Muscle of back (tissue), 11 donors: ENCODE results near the gene SNX13. TPM values are rescaled to one million over a fixed set of nuclear protein-coding genes. Genes with fewer than 3 reads are reported as not detected.
"Not testable (repeated sequence)": the region's sequence is repeated elsewhere in the genome, so short reads cannot be mapped to it uniquely, and the experiment has no call there.

ENCODE experiments used
- DNase-seq, 3 donors: peaks; one replicate each; pipeline versions ENCODE4 v3.0.0 to v3.0.0-alpha.2; 2013
- polyA plus RNA-seq, 10 donors: library from polyadenylated mRNA; unstranded; fragments of 120-200 nt; gene quantifications; one replicate each; pipeline ENCODE4 v1.2.1, GENCODE V29; 2013; ENCODE audit not compliant: insufficient read length in 10 of 10

Gene SNX13
- polyA plus RNA-seq, 10 donors, result 18.5 to 28.7 (median 23.2) TPM

DNA sequence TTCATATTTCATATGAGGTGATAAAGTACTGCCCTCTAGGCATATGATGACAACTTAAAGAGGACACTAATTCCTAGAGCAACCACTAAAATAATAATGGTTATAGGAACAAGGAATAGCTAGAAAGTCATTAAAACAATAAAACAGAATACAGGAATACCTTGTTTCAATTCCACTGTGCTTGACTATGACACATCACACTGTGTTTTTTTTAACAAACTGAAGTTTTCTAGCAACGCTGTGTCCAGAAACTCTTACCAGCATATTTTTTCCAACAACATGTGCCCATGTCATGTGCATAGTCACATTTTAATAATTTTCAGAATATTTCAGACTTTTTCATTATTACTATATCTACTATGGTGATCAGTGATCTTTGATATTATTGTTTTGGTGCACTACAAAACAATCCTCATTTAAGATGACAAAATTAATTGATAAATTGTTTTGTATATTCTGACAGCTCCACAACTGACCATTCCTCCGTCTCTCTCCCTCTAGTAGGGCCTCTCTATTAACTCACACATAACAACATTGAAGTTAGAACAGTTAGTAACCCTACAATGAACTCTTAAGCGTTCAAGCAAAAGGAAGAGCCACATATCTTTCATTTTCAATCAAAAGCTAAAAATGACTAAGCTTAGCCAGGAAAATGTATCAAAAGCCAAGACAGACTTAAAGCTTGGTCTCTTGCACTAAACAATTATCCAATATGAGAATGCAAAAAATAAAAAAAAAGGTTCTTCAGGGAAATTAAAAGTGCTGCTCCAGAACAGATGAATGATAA lies 85.8 kb downstream of the SNX13 start:
- DNase-seq, result no peak

DNA sequence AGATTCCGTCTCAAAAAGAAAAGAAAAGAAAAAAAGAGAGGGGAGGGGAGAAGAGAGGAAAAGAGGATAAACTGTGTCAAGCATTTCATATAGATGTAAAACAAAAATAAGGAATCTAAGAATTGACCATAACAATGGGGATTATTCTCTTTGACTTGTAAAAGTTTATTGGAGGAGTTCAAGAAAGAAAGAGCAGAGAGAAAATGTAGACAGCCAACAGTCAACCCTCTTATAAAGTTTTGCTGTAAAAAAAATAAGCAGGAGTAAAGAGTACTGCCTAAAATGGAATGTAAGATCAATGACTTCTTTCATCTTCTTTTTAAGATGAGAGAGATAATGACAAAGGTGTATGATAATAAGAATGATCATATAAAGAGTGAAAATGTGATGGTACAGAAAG lies 87.9 kb downstream of the SNX13 start:
- no peak for DNase-seq

DNA sequence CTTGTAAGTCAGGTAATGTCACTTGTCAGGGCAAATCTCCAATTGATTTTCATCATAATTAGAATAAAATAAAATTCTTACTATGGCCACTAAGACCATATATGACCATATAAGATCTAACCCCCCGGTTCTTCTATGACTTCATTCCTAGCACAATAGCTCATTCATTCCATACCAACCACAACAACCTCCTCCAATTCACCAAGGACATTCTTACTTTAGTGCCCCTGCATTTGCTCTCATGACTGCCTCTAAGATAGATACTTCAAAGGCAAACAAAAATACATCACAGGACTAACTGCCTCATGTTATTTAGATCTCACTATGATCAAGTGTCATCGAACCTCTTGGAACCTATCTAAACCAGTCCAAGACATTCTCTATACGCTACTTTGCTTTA lies 90.8 kb downstream of the SNX13 start:
- peak in 1 of 3 donors; percentile 58 for DNase-seq

DNA sequence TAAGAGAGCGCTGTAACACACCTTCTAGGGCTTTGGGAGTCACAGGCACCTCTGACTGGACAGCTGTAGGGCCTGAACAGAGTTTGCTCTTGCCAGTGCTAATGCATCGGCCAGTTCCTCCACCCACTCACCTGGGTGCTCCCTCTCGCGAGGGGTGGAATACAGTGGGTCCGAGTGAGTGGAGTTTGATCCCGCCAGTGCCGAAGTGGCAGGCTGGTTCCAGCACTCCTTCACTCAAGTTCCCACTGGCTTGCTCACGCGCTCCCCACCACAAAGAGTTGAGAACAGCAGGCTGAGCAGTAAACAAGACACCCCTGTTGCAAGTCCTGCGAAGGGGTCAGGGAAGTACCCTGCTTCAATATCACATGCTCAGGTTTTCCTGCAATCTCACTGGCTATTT lies 91.8 kb downstream of the SNX13 start:
- DNase-seq, result no peak

DNA sequence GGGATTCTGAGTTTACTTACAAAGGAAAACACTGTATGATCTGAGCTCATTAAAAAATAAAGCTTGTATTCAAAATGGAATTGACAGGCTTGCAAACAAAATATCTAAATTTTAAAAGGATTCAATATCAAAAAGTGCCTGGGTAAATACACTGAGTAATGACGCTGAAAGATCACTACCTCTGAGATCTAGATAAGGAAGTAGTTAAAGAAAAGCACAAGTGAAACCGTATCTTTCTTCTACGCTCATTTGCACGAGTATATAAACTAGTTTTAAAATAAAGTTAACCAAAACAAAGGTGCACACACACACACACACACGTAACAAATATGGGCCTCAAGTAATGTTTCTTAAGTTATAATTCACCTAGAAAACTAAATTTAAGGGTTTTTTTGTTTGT lies 93.4 kb downstream of the SNX13 start:
- DNase-seq, result no peak

DNA sequence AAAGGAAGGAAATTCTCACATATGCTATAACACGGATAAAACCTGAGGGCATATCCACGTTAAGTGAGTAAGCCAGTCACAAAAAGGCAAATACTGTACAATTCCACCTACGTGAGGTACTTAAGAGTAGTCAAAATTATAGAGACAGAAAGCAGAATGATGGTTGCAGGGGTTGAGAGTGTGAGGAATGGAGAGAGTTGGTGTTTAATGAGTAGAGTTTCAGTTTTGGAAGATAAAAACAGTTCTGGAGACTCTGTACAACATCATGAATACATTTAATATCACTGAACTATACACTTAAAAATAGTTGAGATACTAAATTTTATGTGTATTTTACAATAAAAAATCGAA lies 95.1 kb downstream of the SNX13 start:
- no peak for DNase-seq

DNA sequence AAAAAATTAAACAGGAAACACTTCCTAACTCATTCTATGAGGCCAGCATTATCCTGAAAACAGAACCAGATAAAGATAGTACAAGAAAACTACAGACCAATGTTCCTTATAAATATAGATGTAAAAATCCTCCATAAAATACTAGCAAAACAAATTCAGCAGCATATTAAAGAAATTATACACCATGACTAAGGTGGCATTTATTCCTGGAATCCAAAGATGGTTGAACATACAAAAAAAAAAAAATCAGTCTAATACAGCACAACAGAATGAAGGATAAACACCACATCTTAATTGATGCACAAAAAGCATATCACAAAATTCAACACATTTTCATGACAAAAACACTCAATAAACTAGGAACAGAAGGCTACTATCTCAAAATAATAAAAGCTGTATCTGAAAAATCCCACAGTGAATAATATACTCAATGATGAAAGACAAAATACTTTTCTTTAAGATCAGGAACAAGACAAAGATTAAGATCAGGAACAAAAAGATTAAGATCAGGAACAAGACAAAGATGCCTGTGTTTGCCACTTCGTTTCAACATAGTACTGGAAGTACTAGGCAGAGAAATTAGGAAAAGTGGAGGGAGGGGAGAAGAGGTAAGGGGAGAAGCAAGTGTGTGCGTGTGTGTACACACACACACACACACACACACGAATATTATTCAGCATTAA lies 95.6 kb downstream of the SNX13 start:
- DNase-seq, result no peak

DNA sequence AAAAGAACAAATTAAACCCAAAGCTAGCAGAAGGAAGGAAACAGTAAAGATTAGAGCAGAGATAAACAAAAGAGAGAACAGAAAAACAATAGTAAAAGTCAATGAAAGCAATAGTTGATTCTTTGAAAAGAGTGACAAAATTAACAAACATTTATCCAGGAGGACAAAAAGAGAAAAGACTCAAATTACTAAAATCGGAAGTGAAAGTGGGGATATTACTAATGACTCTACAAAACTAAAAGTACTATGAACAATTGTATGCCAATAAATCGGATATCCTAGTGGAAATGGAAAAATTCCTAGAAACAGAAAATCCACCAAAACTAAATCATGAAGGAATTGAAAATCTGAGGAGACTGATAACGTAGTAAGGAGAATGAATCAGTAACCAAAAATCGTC lies 96.3 kb downstream of the SNX13 start:
- DNase-seq, result no peak

DNA sequence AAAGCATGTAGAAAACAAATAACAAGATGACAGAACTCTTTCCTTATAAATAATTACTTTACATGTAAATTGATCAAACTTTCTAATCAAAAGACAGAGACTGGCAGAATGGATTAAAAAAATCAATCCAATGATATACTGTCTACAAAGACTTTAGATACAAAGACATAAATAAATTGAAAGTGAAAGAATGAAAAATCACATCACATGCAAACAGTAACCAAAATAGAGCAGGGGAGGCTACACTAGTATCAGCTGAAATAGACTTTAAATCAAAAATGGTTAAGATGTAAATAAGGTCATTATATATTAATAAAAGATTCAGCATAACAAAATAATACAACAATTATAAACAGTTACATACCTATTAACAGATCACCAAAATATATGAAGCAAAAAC lies 97.3 kb downstream of the SNX13 start:
- DNase-seq, result no peak

DNA sequence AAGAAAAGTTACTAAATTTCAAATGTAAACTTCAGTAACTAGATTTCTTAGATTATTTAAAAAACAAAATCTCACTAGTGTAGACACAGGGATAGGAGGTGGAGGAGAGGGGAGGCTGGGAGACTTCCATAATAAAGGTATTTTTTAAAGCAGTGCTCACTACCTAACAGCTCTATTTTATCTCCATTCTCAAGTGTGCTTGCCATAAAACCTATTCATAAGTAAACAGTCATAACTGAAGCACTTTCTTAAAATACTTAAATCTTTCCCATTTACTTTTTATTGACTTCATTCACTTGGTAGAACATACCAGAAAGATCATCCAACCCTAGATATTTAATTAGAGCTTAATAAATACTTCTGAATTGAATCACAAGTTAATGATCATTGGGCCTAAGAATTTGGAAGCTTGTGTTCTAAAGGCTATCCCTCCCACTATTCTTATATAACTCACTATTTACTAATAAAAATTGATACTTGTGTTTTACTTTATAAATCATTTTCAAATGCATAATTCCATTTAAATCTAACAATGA lies 107.4 kb downstream of the SNX13 start:
- no peak for DNase-seq

DNA sequence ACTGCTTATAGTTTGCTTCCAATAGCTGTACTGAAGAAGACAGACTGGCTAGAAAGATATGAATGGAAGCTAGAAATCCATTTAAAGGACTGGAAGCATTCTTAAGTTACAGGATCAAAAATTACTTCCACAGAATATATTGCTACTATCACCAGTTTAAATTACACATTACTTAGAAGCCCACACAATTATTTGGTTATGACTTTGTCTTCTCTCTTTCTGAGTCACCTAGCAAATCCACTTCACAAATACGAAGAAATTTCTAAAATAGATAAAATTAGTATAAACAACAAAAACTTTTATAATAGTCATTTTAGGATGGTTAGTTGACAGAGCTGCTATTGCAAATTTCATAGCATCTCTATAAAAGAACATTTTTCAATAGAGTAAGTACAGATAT lies 108.1 kb downstream of the SNX13 start:
- DNase-seq, result no peak

DNA sequence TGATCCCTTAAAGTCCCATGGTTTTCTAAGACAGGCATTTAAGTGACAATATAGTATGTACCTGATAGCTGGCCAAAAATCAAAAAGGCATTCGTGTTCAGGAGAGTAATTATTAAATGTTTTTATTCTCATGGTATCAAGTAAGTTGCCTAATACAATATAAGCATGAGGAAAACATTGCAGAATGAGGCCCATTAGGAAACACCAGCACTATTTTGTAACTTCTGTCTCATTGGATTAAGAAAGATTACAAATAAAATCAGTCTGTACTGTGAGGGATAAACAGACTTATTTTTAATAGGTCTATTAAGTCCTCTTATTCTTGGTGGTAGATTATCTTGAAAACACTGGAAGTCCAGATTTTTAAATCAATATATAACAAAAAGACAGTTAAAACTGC lies 110.1 kb downstream of the SNX13 start:
- no peak for DNase-seq

DNA sequence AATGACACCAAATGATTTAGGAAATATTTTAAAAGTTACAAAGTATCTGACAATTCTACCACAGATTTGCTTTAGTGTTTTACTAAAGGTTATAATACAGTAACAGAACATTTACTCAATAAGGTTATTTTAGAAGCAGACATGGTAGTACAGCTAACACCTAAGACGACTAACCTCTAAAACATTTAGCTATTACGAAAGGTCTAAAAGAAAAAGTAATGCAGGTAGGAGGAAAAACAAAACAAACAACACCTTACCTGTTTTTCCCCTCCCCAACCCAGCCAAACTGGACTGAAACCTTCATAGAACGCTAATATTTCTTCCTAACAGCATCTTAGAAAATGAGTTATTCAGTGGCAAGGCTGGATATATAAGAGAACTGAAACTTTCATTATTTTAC lies 111.3 kb downstream of the SNX13 start:
- no peak for DNase-seq

DNA sequence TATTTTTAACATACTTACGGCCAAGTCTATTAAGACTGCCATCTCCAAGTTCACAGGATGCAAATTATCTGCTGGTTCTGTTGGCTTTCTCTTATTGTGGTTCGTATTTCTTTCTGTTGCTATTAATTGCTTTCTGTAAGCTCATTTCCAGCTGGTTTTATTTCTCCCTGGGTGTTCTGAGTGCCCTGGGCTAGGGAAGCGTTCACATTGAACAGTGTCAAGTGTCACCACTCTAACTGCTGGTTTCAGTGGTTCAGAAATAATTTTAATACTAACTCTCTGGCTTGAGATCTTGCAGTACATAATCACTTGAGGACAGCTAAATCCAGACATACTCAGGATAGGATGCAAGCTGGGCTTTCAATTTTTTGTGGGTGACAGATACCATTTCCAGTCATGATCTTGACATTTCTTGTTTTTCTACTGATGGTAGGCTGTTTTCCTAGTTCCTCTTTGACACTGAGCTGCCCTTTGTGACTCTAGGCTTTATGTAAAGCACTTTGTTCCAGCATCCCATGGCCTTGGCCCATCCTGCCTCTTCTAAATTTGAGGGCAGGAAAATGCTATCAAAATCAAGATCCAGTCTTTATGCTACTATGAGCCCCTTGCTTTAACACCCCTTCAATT lies 117.6 kb downstream of the SNX13 start:
- no peak for DNase-seq

DNA sequence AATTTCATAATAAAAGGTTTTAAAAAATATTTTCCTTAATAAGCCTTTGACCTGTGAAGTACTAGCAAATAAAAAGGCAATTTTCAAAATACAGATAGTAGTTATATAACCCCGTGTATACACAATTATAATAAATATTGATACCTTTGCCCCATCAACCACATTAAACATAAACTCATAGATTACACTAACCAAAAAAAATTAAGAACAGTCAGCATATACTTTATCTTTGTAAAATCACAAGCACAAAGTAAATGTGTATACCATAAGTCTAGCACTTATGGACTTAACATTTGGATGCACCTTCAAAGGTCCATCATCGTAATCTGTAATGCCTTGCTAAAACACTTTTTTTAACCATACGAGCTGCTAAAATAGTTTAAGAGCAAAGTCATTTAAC lies 123.4 kb downstream of the SNX13 start:
- DNase-seq, result no peak

DNA sequence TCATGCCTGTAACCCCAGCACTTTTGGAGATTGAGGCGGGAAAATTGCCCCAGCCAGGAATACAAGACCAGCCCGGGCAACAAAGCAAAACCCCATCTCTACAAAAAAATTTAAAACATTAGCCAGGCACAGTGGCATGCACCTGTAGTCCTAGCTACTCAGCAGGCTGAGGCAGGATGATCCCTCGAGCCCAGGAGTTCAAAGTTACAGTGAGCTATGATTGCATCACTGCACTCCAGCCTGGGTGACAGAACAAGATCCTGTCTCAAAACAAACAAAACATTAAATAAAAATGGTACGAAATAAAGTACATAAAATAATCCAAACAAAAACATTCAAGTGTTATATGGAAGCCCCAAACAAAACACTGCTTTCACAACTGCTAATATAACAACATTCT lies 125.0 kb downstream of the SNX13 start:
- no peak for DNase-seq

DNA sequence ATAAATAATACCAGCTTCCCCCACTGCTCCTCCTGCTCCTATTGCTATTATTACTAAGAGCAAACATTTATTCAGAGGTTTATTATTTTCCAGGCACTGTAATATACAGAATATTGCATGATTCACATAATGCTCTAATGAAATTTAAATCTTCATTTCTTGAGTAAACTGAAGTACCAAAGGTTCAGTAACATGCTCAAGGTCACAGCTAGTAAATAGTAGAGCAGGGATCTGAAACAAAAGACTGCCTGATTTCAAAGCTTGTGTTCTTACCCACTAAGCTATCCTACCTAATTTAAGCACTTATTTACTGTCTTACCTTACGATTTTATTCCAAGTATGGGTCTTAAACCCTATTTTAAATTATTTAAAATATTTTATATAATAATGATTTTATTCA lies 126.2 kb downstream of the SNX13 start:
- no peak for DNase-seq

DNA sequence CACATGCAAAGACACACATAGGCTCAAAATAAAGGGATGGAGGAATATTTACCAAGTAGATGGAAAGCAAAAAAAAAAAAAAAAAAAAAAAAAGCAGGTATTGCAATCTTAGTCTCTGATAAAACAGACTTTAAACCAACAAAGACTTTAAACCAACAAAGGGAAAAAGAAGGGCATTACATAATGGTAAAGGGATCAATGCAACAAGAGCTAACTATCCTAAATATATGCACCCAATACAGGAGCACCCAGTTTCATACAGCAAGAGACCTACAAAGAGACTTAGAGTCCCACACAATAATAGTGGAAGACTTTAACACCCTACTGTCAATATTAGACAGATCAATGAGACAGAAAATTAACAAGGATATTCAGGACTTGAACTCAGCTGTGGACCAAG lies 131.1 kb downstream of the SNX13 start:
- not testable (repeated sequence) for DNase-seq

DNA sequence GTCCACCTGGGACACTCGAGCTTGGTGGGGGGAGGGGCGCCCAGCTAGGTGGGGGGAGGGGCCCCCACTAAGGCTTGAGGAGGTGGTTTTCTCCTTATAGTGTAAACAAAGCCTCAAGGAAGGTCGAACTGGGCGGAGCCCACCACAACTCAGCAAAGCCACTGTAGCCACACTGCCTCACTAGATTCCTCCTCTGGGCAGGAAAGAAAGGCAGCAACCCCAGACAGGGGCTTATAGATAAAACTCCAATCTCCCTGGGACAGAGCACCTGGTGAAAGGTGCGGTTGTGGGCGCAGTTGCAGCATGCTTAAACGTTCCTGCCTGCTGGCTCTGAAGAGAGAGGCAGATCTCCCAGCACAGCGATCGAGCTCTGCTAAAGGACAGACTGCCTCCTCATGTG lies 133.1 kb downstream of the SNX13 start:
- DNase-seq, result no peak

DNA sequence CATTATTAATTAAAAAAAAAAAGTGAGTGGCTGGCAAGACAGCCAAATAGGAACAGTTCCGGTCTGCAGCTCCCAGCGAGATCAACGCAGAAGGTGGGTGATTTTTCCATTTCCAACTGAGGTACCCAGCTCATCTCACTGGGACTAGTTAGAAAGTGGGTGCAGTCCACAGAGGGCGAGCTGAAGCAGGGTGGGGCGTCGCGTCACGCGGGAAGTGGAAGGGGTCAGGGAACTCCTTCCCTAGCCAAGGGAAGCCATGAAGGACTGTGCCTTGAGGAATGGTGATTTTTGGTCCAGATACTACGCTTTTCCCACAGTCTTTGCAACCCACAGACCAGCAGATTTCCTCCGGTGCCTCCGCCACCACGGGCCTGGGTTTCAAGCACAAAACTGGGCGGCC lies 133.7 kb downstream of the SNX13 start:
- no peak for DNase-seq

DNA sequence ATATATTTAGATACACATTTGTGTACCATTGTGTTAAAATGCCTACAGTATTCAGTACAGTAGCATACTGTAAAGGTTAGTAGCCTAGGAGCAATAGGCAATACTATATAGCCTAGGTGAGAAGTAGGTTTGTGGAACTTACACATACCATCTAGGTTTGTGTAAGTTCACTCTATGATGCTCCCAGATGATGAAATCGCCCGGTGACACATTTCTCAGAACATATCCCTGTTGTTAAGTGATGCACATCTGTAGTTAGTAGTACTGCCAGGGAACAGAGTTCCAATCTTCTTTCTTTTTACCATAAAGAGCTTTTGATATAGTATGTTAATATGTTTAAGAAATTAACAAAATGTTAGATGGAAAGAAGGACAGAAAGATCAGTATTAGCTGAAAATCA lies 138.2 kb downstream of the SNX13 start:
- DNase-seq, result no peak

DNA sequence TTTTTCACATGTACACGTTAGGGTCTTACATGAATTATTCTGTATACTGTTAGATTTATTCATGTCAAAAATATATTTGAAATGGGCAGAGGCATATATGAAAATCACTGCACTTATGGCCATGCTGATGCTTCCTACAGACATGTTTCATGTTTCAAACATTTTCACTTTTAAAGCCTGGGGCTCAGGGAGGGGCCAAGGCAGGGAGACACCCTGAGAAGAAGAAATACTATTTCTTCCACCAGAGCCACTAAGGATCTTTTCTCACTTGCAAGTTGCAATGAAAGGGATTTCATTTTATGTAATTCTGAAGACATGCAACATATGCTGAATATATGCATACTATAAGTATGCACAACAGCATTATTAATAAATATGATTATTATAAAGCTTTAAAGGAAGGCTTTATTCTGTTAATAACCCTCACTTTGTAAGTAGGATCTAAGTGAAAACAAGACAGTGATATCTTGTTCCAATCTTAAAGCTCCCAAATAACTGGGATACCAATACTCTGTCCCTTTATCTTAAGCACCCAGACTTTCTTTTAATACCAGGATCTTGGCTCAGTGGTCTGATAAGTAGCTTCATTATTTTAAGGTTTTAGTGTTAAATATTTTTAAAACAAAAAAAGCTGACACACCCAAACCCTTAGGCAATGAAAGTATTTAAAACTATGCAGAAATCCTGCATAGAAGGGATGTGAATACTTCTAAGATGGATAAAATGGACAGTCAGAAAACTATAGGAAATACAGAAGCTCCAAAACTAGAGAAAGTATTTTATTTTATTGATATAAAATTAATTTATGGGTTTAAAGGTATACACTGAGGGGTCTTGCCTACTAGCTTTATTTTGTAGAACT lies 148.0 kb downstream of the SNX13 start:
- no peak for DNase-seq
